H1 (cell line): ENCODE measurements around the gene LAYN. TPM values are rescaled to one million over a fixed set of nuclear protein-coding genes. Genes with fewer than 3 reads are reported as not detected.

Experiments used
- CTCF ChIA-PET: fragments of 300-600 bp; sonication (Branson Sonifier 250); formaldehyde crosslinking; loops from one replicate; lab custom pipeline; 2021; ENCODE audit not compliant: partially characterized antibody; lab: Charles Lee
- POLR2A ChIA-PET: fragments of 300-600 bp; sonication (Branson Sonifier 250); formaldehyde crosslinking; loops from one replicate; lab custom pipeline; 2021; ENCODE audit warnings: inconsistent platforms; ENCODE audit not compliant: partially characterized antibody; lab: Charles Lee
- DNase-seq, 2 experiments: peaks; one replicate each; pipeline versions ENCODE4 v3.0.0 to v3.0.0-alpha.2; 2010 to 2022; ENCODE audit warnings: low spot score in 2 of 2, low read depth in 1 of 2, mixed read lengths in 1 of 2
- FAIRE-seq: peaks from 2 replicates; lab custom pipeline; 2011; peaks lifted over from hg19 to GRCh38; lab: Jason Lieb, UNC
- H2AFZ ChIP-seq: 2 replicates; pipeline ENCODE4 v1.8.1; 2012; ENCODE audit warnings: low read length, inconsistent platforms
- H2AK5ac ChIP-seq: 2 replicates; pipeline ENCODE4 v1.6.1; 2013; ENCODE audit warnings: low read depth, low read length
- H2BK120ac ChIP-seq: replicated peaks from 2 replicates; pipeline ENCODE3; 2013; ENCODE audit warnings: low read depth, low read length, inconsistent platforms
- H2BK12ac ChIP-seq: 2 replicates; pipeline ENCODE4 v1.6.1; 2013; ENCODE audit warnings: low read depth, low read length
- H2BK15ac ChIP-seq: 2 replicates; pipeline ENCODE4 v1.6.1; 2013; ENCODE audit warnings: low read length
- H2BK20ac ChIP-seq: 2 replicates; pipeline ENCODE4 v1.6.1; 2013; ENCODE audit warnings: low read length
- H2BK5ac ChIP-seq: 2 replicates; pipeline ENCODE4 v1.6.1; 2013; ENCODE audit warnings: low read depth, low read length
- H3K14ac ChIP-seq: 2 replicates; pipeline ENCODE4 v1.6.1; 2013; ENCODE audit warnings: inconsistent platforms; ENCODE audit not compliant: insufficient read length
- H3K18ac ChIP-seq: 2 replicates; pipeline ENCODE4 v1.6.1; 2013; ENCODE audit warnings: low read length; ENCODE audit errors: extremely low read depth
- H3K23ac ChIP-seq: 2 replicates; pipeline ENCODE4 v1.6.1; 2013; ENCODE audit warnings: inconsistent platforms; ENCODE audit not compliant: insufficient read length
- H3K23me2 ChIP-seq: 2 replicates; pipeline ENCODE4 v1.6.1; 2013; ENCODE audit warnings: low read depth, low read length
- H3K27ac ChIP-seq: 2 replicates; pipeline ENCODE4 v1.6.1; 2011; ENCODE audit warnings: low read depth, low read length, inconsistent platforms
- H3K27me3 ChIP-seq, 4 experiments: replicated peaks in 1 of 4; 1 replicate in 1 of 4; 2 replicates in 3 of 4; pipeline versions ENCODE4 v1.6.1 to v1.8.1; 2011 to 2013; ENCODE audit warnings: low read length in 3 of 4, mild to moderate bottlenecking in 3 of 4, inconsistent platforms in 2 of 4, mixed read lengths in 2 of 4, moderate library complexity in 1 of 4; ENCODE audit not compliant: control insufficient read depth in 3 of 4, insufficient read depth in 3 of 4; ENCODE audit errors: extremely low read depth in 1 of 4
- H3K36me3 ChIP-seq, 4 experiments: 2 replicates each; pipeline versions ENCODE4 v1.6.1 to v1.8.1; 2011 to 2013; ENCODE audit warnings: mild to moderate bottlenecking in 4 of 4, low read length in 3 of 4, moderate library complexity in 2 of 4, control low read depth in 1 of 4, inconsistent platforms in 1 of 4; ENCODE audit not compliant: insufficient read depth in 4 of 4, control insufficient read depth in 2 of 4
- H3K4ac ChIP-seq: replicated peaks from 2 replicates; pipeline ENCODE3; 2013; ENCODE audit warnings: low read length, low read depth, mixed read lengths, inconsistent platforms; ENCODE audit not compliant: insufficient read length
- H3K4me1 ChIP-seq, 4 experiments: replicated peaks in 1 of 4; 1 replicate in 1 of 4; 2 replicates in 3 of 4; pipeline versions ENCODE4 v1.6.1 to v1.8.1; 2011 to 2013; ENCODE audit warnings: low read length in 3 of 4, inconsistent platforms in 2 of 4, mixed read lengths in 1 of 4; ENCODE audit not compliant: insufficient read depth in 4 of 4, control insufficient read depth in 3 of 4
- H3K4me2 ChIP-seq, 2 experiments: 2 replicates each; pipeline versions ENCODE4 v1.6.1 to v1.8.1; 2011 to 2013; ENCODE audit warnings: low read depth in 2 of 2, low read length in 2 of 2, control low read depth in 1 of 2, inconsistent platforms in 1 of 2, mild to moderate bottlenecking in 1 of 2; ENCODE audit not compliant: insufficient read depth in 1 of 2
- H3K4me3 ChIP-seq, 4 experiments: fragments of 200-600, 300-600 bp in 1 of 4; sonication (generic), shearing (Covaris generic), sonication (Bioruptor Twin) in 1 of 4; 2 replicates each; pipeline versions ENCODE4 v1.5.1 to v1.8.1; 2011 to 2016; ENCODE audit warnings: low read length in 4 of 4, low read depth in 3 of 4, control low read depth in 2 of 4, inconsistent platforms in 2 of 4, mild to moderate bottlenecking in 2 of 4, mixed read lengths in 1 of 4, moderate library complexity in 1 of 4; ENCODE audit not compliant: insufficient read depth in 2 of 4; ENCODE audit errors: extremely low read depth in 1 of 4
- H3K56ac ChIP-seq: replicated peaks from 2 replicates; pipeline ENCODE3; 2013; ENCODE audit warnings: low read depth, mild to moderate bottlenecking, mixed read lengths, low read length, inconsistent platforms; ENCODE audit not compliant: insufficient read length
- H3K79me1 ChIP-seq: 2 replicates; pipeline ENCODE4 v1.6.1; 2013; ENCODE audit warnings: low read depth, low read length, control low read depth
- H3K79me2 ChIP-seq, 2 experiments: 2 replicates each; pipeline versions ENCODE4 v1.6.1 to v1.8.1; 2012 to 2013; ENCODE audit warnings: low read length in 2 of 2, mild to moderate bottlenecking in 2 of 2, inconsistent platforms in 1 of 2; ENCODE audit not compliant: insufficient read depth in 2 of 2, control insufficient read depth in 1 of 2
- H3K9ac ChIP-seq, 4 experiments: replicated peaks in 1 of 4; 1 replicate in 1 of 4; 2 replicates in 3 of 4; pipeline versions ENCODE4 v1.6.1 to v1.8.1; 2011 to 2013; ENCODE audit warnings: low read depth in 3 of 4, low read length in 3 of 4, control low read depth in 2 of 4, mild to moderate bottlenecking in 2 of 4, moderate library complexity in 2 of 4, inconsistent platforms in 1 of 4; ENCODE audit errors: extremely low read depth in 1 of 4
- H3K9me3 ChIP-seq, 2 experiments: 2 replicates each; pipeline versions ENCODE4 v1.6.1 to v1.8.1; 2012 to 2013; ENCODE audit warnings: mild to moderate bottlenecking in 2 of 2, moderate library complexity in 2 of 2, control low read depth in 1 of 2, inconsistent platforms in 1 of 2, low read depth in 1 of 2, low read length in 1 of 2, mixed read lengths in 1 of 2; ENCODE audit not compliant: insufficient read depth in 2 of 2
- H4K20me1 ChIP-seq, 2 experiments: replicated peaks in 1 of 2; 2 replicates each; pipeline versions ENCODE3 to v1.8.1; 2011 to 2013; ENCODE audit warnings: inconsistent platforms in 2 of 2, low read length in 2 of 2, mild to moderate bottlenecking in 1 of 2; ENCODE audit not compliant: insufficient read depth in 2 of 2, control insufficient read depth in 1 of 2
- H4K5ac ChIP-seq: 2 replicates; pipeline ENCODE4 v1.6.1; 2013; ENCODE audit warnings: low read length, low read depth, mixed read lengths, inconsistent platforms; ENCODE audit not compliant: insufficient read length
- H4K8ac ChIP-seq: 2 replicates; pipeline ENCODE4 v1.8.0; 2013; ENCODE audit warnings: mild to moderate bottlenecking, moderate library complexity, low read length, inconsistent platforms; ENCODE audit not compliant: insufficient read depth; ENCODE audit errors: extremely low read depth
- H4K91ac ChIP-seq: replicated peaks from 2 replicates; pipeline ENCODE3; 2013; ENCODE audit warnings: low read length, mixed read lengths, inconsistent platforms; ENCODE audit not compliant: insufficient read length
- FOSL1 ChIP-seq: IDR thresholded peaks from 2 replicates; pipeline ENCODE4 v1.6.1; 2011; ENCODE audit warnings: mild to moderate bottlenecking, low read depth, low read length, moderate library complexity; ENCODE audit not compliant: insufficient read depth
- HDAC2 ChIP-seq, 2 experiments: fragments of 300-600 bp in 1 of 2; sonication (generic) in 1 of 2; IDR thresholded peaks; 2 replicates each; pipeline ENCODE4 v1.6.1; 2011 to 2012; ENCODE audit warnings: low read depth in 2 of 2, low read length in 2 of 2, mild to moderate bottlenecking in 2 of 2, moderate library complexity in 2 of 2, borderline replicate concordance in 1 of 2, inconsistent platforms in 1 of 2
- WGBS, 2 experiments: shearing (Covaris generic) in 1 of 2; methylation state at CpG; one replicate each; pipeline versions ENCODE4 v1.1.6 to v1.1.7; 2013 to 2015; ENCODE audit warnings: low lambda C conversion rate in 2 of 2, mixed read lengths in 2 of 2, inconsistent platforms in 1 of 2, low coverage in 1 of 2, missing lambda C conversion rate in 1 of 2; ENCODE audit not compliant: insufficient replicate concordance in 2 of 2, insufficient coverage in 1 of 2, insufficient read length in 1 of 2; ENCODE audit errors: extremely low coverage in 1 of 2, missing lambda C conversion rate in 1 of 2; 5-methylcytosine and 5-hydroxymethylcytosine counted together
- polyA plus RNA-seq, 7 experiments: library from polyadenylated mRNA; depleted of rRNA in 3 of 7; stranded (reverse) in 5 of 7; unstranded in 2 of 7; fragments of >200 nt in 5 of 7; fragments of 200-250 nt in 2 of 7; gene quantifications; 1 replicate in 5 of 7; 2 replicates in 1 of 7; 4 replicates in 1 of 7; pipeline versions ENCODE4 v1.2.1 to v1.2.3, GENCODE V29; 2011 to 2013; ENCODE audit warnings: missing spikeins in 2 of 7, mixed read lengths in 2 of 7
- total RNA-seq: library from RNA; stranded (reverse); fragmentation: NEBNext Ultra II Directional; extraction: Animal tissue kit (Norgen Biotek cat#: 25700); gene quantifications from 2 replicates; pipeline ENCODE4 v1.2.1, GENCODE V29; 2021
- TF ChIP-seq, protein P1 (sequence below): IDR thresholded peaks from 2 replicates; pipeline ENCODE4 v1.6.1; 2011; ENCODE audit warnings: low read length, improper control_type of control experiment

Gene LAYN
- total and polyA plus RNA-seq, 2 of the 8 experiments (the other 6 are each of a cell fraction or from before 2014, with no cell fraction given): 4.2 to 9.3 TPM

DNA sequence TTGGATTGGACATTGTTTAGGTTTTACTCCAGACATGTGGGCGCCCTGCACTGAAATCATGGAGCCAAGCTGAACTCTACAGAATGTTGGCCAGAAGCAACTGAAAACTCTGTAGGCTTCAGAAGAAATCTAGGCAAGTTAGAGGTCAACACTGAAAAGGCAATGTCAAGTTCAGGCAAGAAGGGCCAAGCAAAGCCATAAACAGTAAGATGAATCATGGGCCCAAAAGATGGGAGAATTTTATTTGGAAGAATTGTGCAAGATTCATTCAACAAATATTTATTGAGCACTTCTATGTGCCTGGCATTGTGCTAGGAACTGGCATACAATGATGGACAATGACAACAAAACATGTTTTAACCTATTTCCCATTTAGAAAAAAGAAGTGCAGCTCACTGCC lies 15.1 kb upstream of the LAYN start:
- H3K27ac ChIP-seq: no peak overlapping the region
- no peak overlapping the region for H3K14ac ChIP-seq
- H3K56ac ChIP-seq: no peak overlapping the region
- TF ChIP-seq HDAC2 (IDR thresholded peaks at IDR 0.05; ENCODE audit: borderline replicate concordance in 1 of 2, low read depth in 2 of 2, low read length in 2 of 2): no peak
- TF ChIP-seq, protein P1, sequence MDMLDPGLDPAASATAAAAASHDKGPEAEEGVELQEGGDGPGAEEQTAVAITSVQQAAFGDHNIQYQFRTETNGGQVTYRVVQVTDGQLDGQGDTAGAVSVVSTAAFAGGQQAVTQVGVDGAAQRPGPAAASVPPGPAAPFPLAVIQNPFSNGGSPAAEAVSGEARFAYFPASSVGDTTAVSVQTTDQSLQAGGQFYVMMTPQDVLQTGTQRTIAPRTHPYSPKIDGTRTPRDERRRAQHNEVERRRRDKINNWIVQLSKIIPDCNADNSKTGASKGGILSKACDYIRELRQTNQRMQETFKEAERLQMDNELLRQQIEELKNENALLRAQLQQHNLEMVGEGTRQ: no peak
- TF ChIP-seq FOSL1: no peak
- TF ChIP-seq, all 59 proteins: peak for 0
- Histone ChIP-seq H3K4me2 (no peak overlapping the region), H3K79me2 (no peaks in the 10 kb centered on the region), H2BK20ac (no peak overlapping the region), H2BK15ac (no peak overlapping the region), H3K4ac (no peak overlapping the region), H3K27me3 (no peaks in the 10 kb centered on the region), H2BK5ac (no peak overlapping the region), H2BK120ac (no peak overlapping the region), H4K91ac (no peak overlapping the region), H4K20me1 (no peaks in the 10 kb centered on the region), H3K23me2 (no peaks in the 10 kb centered on the region), H2BK12ac (no peak overlapping the region), H2AK5ac (no peak overlapping the region), H4K8ac (no peak overlapping the region), H3K9me3 (no peaks in the 10 kb centered on the region), H3K9ac (no peak overlapping the region), H3K36me3 (no peaks in the 10 kb centered on the region), H3K23ac (no peak overlapping the region), H4K5ac (no peak overlapping the region), H3K4me3 (no peak overlapping the region), H3K18ac (no peak overlapping the region), H3K4me1 (no peaks in the 10 kb centered on the region), H3K79me1 (no peaks in the 10 kb centered on the region), H2AFZ (no peak overlapping the region)
- POLR2A ChIA-PET: no interaction called here
- 88% methylated on average over 1 of the region's 1 CpG; no CpG with 5 or more reads in 1 of the 2 experiments for WGBS, 2 experiments
- CTCF ChIA-PET: interaction anchor here (0.8 to 1.2 kb wide), 2 partner anchors 12 to 98 kb away, joined by 4 to 5 read pairs; no protein-coding TSS in a partner anchor
- DNase-seq (no peak), FAIRE-seq (no peak)
